ENCODE data around the gene OSBPL1A.
A peak's percentile ranks its signal among the peaks of the same experiment; 100 is the strongest.

OSBPL1A gene

DNA sequence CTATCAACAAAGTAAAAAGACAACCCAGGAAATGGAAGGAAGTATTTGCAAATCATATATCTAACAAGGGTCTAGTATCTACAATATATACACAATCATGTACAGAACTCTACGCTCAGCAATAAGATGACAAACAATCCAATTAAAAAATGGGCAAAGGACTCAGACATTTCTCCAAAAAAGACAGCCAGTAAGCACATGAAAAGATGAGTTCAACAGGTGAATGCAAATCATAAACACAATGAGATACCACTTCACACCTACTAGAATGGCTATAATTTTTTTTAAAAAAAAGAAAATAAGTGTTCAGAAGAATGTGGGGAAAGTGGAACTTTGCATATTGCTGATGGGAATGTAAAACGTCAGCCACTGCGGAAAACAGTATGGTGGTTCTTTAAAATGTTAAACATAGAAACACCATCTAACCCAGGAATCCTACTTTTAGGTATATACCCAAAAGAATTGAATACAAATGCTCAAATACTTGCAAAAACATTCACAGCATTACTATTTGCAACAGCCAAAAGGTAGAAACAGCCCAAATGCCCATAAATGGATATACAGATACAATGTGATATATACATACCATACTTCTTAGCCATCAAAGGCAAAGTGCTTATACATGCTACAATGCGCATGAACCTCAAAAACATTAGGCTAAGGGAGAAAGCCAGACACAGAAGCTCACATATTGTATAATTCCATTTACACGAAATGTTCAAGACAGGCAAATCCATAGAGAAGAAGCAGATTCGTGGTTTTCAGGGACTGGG lies 137.6 kb downstream of the OSBPL1A start:
- Histone ChIP-seq H3K4me3 (replicated peaks; ENCODE audit: insufficient read depth, low read length) (no peak overlapping the region), H3K27me3 (ENCODE audit: insufficient read depth, poor library complexity, severe bottlenecking) (no peaks in the 10 kb centered on the region), H3K27ac (replicated peaks) (no peak overlapping the region)
- TF ChIP-seq, protein P1, sequence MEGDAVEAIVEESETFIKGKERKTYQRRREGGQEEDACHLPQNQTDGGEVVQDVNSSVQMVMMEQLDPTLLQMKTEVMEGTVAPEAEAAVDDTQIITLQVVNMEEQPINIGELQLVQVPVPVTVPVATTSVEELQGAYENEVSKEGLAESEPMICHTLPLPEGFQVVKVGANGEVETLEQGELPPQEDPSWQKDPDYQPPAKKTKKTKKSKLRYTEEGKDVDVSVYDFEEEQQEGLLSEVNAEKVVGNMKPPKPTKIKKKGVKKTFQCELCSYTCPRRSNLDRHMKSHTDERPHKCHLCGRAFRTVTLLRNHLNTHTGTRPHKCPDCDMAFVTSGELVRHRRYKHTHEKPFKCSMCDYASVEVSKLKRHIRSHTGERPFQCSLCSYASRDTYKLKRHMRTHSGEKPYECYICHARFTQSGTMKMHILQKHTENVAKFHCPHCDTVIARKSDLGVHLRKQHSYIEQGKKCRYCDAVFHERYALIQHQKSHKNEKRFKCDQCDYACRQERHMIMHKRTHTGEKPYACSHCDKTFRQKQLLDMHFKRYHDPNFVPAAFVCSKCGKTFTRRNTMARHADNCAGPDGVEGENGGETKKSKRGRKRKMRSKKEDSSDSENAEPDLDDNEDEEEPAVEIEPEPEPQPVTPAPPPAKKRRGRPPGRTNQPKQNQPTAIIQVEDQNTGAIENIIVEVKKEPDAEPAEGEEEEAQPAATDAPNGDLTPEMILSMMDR (IDR thresholded peaks at IDR 0.05; ENCODE audit: insufficient read depth, low read length), result no peak
- TF ChIP-seq, protein P2, sequence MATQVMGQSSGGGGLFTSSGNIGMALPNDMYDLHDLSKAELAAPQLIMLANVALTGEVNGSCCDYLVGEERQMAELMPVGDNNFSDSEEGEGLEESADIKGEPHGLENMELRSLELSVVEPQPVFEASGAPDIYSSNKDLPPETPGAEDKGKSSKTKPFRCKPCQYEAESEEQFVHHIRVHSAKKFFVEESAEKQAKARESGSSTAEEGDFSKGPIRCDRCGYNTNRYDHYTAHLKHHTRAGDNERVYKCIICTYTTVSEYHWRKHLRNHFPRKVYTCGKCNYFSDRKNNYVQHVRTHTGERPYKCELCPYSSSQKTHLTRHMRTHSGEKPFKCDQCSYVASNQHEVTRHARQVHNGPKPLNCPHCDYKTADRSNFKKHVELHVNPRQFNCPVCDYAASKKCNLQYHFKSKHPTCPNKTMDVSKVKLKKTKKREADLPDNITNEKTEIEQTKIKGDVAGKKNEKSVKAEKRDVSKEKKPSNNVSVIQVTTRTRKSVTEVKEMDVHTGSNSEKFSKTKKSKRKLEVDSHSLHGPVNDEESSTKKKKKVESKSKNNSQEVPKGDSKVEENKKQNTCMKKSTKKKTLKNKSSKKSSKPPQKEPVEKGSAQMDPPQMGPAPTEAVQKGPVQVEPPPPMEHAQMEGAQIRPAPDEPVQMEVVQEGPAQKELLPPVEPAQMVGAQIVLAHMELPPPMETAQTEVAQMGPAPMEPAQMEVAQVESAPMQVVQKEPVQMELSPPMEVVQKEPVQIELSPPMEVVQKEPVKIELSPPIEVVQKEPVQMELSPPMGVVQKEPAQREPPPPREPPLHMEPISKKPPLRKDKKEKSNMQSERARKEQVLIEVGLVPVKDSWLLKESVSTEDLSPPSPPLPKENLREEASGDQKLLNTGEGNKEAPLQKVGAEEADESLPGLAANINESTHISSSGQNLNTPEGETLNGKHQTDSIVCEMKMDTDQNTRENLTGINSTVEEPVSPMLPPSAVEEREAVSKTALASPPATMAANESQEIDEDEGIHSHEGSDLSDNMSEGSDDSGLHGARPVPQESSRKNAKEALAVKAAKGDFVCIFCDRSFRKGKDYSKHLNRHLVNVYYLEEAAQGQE (IDR thresholded peaks at IDR 0.05; ENCODE audit: insufficient replicate concordance, low read depth), result no peak
- TF ChIP-seq GABPA (IDR thresholded peaks at IDR 0.05; ENCODE audit: low read depth) (no peak), SPI1 (IDR thresholded peaks at IDR 0.05; ENCODE audit: borderline replicate concordance, low read depth) (no peak), POLR2AphosphoS5 (IDR thresholded peaks at IDR 0.05; ENCODE audit: low read depth) (no peak)
- no peak for DNase-seq (ENCODE audit: low read depth in 1 of 2, low spot score in 1 of 2)

DNA sequence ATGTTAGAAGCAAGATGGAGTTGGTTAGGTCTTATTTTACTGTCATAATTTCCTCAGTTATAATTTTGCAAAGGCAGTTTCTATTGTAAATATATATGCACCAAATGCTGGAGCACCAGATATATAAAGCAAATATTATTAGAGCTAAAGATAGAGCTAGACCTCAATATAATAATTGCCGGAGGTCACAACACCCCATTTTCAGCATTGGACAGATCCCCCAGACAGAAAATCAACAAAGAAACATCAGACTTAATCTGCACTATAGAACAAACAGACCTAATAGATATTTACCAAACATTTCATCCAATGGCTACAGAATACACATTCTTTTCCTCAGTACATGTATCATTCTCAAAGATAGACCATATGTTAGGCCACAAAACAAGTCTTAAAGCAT lies 143.6 kb downstream of the OSBPL1A start:
- no peaks in the 10 kb centered on the region for H3K27me3 ChIP-seq (ENCODE audit: insufficient read depth, poor library complexity, severe bottlenecking)
- no peak for DNase-seq (ENCODE audit: low read depth in 1 of 2, low spot score in 1 of 2)
- TF ChIP-seq POLR2AphosphoS5 (IDR thresholded peaks at IDR 0.05; ENCODE audit: low read depth) (no peak), SPI1 (IDR thresholded peaks at IDR 0.05; ENCODE audit: borderline replicate concordance, low read depth) (no peak), GABPA (IDR thresholded peaks at IDR 0.05; ENCODE audit: low read depth) (no peak)
- TF ChIP-seq, protein P1 (IDR thresholded peaks at IDR 0.05; ENCODE audit: insufficient read depth, low read length), result no peak
- TF ChIP-seq, protein P2 (IDR thresholded peaks at IDR 0.05; ENCODE audit: insufficient replicate concordance, low read depth), result peak; percentile 71
- H3K27ac ChIP-seq (replicated peaks), result no peak overlapping the region
- H3K4me3 ChIP-seq (replicated peaks; ENCODE audit: insufficient read depth, low read length), result no peak overlapping the region

DNA sequence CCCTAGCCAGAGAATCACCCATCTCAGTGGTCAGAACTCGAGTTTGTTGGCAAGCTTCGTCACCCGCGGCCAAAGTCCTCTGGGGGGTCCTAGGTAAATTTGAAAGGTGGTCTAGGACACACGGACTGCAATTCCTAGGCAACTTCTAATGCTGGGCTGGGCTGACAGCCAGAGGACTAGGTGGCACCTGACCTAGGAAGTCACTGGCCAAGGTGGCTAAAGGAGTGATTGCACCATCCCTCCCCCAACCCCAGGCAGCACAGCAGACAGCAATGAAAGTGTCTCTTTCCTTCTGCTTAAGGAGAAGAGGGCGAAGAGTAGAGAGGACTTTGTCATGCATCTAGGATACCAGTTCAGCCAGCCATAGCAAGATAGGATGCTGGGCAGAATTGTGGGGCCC lies 147.9 kb downstream of the OSBPL1A start:
- TF ChIP-seq, protein P2 (IDR thresholded peaks at IDR 0.05; ENCODE audit: insufficient replicate concordance, low read depth), result no peak
- TF ChIP-seq POLR2AphosphoS5 (IDR thresholded peaks at IDR 0.05; ENCODE audit: low read depth) (no peak), SPI1 (IDR thresholded peaks at IDR 0.05; ENCODE audit: borderline replicate concordance, low read depth) (no peak), GABPA (IDR thresholded peaks at IDR 0.05; ENCODE audit: low read depth) (no peak)
- TF ChIP-seq, protein P1 (IDR thresholded peaks at IDR 0.05; ENCODE audit: insufficient read depth, low read length), result no peak
- no peaks in the 10 kb centered on the region for H3K27me3 ChIP-seq (ENCODE audit: insufficient read depth, poor library complexity, severe bottlenecking)
- no peak overlapping the region for H3K27ac ChIP-seq (replicated peaks)
- H3K4me3 ChIP-seq (replicated peaks; ENCODE audit: insufficient read depth, low read length), result no peak overlapping the region
- DNase-seq (ENCODE audit: low read depth in 1 of 2, low spot score in 1 of 2), result no peak

Data from HL-60 (cell line).